Mucosa of rectum (tissue), 2 donors: ENCODE results near the gene CRAT.

ENCODE experiments used
- H3K27ac ChIP-seq, 2 donors: one replicate each; pipeline ENCODE4 v1.7.0; 2013; ENCODE audit warnings: inconsistent platforms in 2 of 2, low read depth in 2 of 2, low read length in 2 of 2
- H3K27me3 ChIP-seq, 2 donors: one replicate each; pipeline ENCODE4 v1.7.0; 2013; ENCODE audit warnings: low read length in 2 of 2; ENCODE audit not compliant: control insufficient read depth in 2 of 2, insufficient read depth in 2 of 2
- H3K36me3 ChIP-seq, 2 donors: one replicate each; pipeline ENCODE4 v1.7.0; 2013; ENCODE audit warnings: low read length in 2 of 2; ENCODE audit not compliant: control insufficient read depth in 2 of 2, insufficient read depth in 2 of 2
- H3K4me1 ChIP-seq, 2 donors: one replicate each; pipeline ENCODE4 v1.7.0; 2013; ENCODE audit warnings: low read length in 2 of 2, mild to moderate bottlenecking in 1 of 2; ENCODE audit not compliant: control insufficient read depth in 2 of 2, insufficient read depth in 2 of 2
- H3K4me3 ChIP-seq, 2 donors: one replicate each; pipeline ENCODE4 v1.7.0; 2013; ENCODE audit warnings: low read length in 2 of 2
- H3K9ac ChIP-seq, 2 donors: one replicate each; pipeline ENCODE4 v1.7.0; 2013; ENCODE audit warnings: low read length in 2 of 2, low read depth in 1 of 2, mild to moderate bottlenecking in 1 of 2
- H3K9me3 ChIP-seq, 2 donors: one replicate each; pipeline ENCODE4 v1.7.0; 2013; ENCODE audit warnings: low read length in 2 of 2; ENCODE audit not compliant: control insufficient read depth in 2 of 2
- donor health status: healthy.
- donor health status: Normal muscosa, but diverticular disease.

Gene CRAT

GRCh38 chr9:129111528-129112151, 1.0 kb upstream of the CRAT start:
- peaks cover 21 to 29% of the 10 kb centered on the region in 2 donors for H3K4me1 ChIP-seq

GRCh38 chr9:129109952-129110739, 447 bp downstream of the CRAT start:
- Histone ChIP-seq H3K36me3 (peaks cover 4 to 6% of the 10 kb centered on the region in 2 donors), H3K4me1 (peaks cover 21 to 29% of the 10 kb centered on the region in 2 donors), H3K4me3 (peak overlapping the region; percentile 74 to 76), H3K27ac (peak overlapping the region; percentile 77 to 100), H3K9ac (peak overlapping the region; percentile 60 to 81), H3K9me3 (no peaks in the 10 kb centered on the region), H3K27me3 (no peaks in the 10 kb centered on the region)

More at GRCh38 chr9:129111528-129112151, 1.0 kb upstream of the CRAT start:
- no peaks in the 10 kb centered on the region for H3K9me3 ChIP-seq
- peaks cover 4 to 6% of the 10 kb centered on the region in 2 donors for H3K36me3 ChIP-seq
- H3K27me3 ChIP-seq = no peaks in the 10 kb centered on the region
- peak overlapping the region; percentile 75 to 82 for H3K9ac ChIP-seq
- H3K27ac ChIP-seq = peak overlapping the region; percentile 97 to 100
- H3K4me3 ChIP-seq = peak overlapping the region; percentile 78 to 98

- Histone ChIP-seq H3K9ac (peak overlapping the region in 1 of 2 donors; percentile 42), H3K27ac (no peak overlapping the region), H3K9me3 (no peaks in the 10 kb centered on the region), H3K27me3 (no peaks in the 10 kb centered on the region), H3K36me3 (peaks cover 4 to 6% of the 10 kb centered on the region in 2 donors), H3K4me1 (peaks cover 21 to 29% of the 10 kb centered on the region in 2 donors), H3K4me3 (peak overlapping the region; percentile 20 to 46)
Measured at GRCh38 chr9:129109537-129109903, 1.1 kb downstream of the CRAT start.

- peak overlapping the region in 1 of 2 donors; percentile 42 for H3K9ac ChIP-seq
- H3K4me1 ChIP-seq = peaks cover 21 to 29% of the 10 kb centered on the region in 2 donors
- no peak overlapping the region for H3K27ac ChIP-seq
Measured at GRCh38 chr9:129108805-129109536, 1.6 kb downstream of the CRAT start.

GRCh38 chr9:129108083-129108804, 2.3 kb downstream of the CRAT start:
- Histone ChIP-seq H3K36me3 (peaks cover 4 to 6% of the 10 kb centered on the region in 2 donors), H3K9ac (no peak overlapping the region), H3K4me3 (no peak overlapping the region), H3K4me1 (peaks cover 21 to 30% of the 10 kb centered on the region in 2 donors), H3K27ac (no peak overlapping the region), H3K27me3 (no peaks in the 10 kb centered on the region), H3K9me3 (no peaks in the 10 kb centered on the region)

More at GRCh38 chr9:129108805-129109536, 1.6 kb downstream of the CRAT start:
- H3K36me3 ChIP-seq = peaks cover 4 to 6% of the 10 kb centered on the region in 2 donors
- no peaks in the 10 kb centered on the region for H3K9me3 ChIP-seq
- peak overlapping the region in 1 of 2 donors; percentile 46 for H3K4me3 ChIP-seq
- H3K27me3 ChIP-seq = no peaks in the 10 kb centered on the region

- H3K9ac ChIP-seq = no peak overlapping the region
- H3K27me3 ChIP-seq = no peaks in the 10 kb centered on the region
- H3K4me3 ChIP-seq = no peak overlapping the region
- H3K9me3 ChIP-seq = no peaks in the 10 kb centered on the region
- H3K4me1 ChIP-seq = peaks cover 24 to 36% of the 10 kb centered on the region in 2 donors
- H3K27ac ChIP-seq = no peak overlapping the region
- H3K36me3 ChIP-seq = peaks cover 4 to 6% of the 10 kb centered on the region in 2 donors
Measured at GRCh38 chr9:129107651-129108050, 2.9 kb downstream of the CRAT start.

- Histone ChIP-seq H3K36me3 (peaks cover 4 to 6% of the 10 kb centered on the region in 2 donors), H3K9ac (no peak overlapping the region), H3K9me3 (no peaks in the 10 kb centered on the region), H3K27me3 (no peaks in the 10 kb centered on the region), H3K4me3 (no peak overlapping the region), H3K4me1 (peaks cover 19 to 30% of the 10 kb centered on the region in 2 donors), H3K27ac (no peak overlapping the region)
Measured at GRCh38 chr9:129105857-129106694, 4.5 kb downstream of the CRAT start.

- Histone ChIP-seq H3K4me1 (peaks cover 11 to 18% of the 10 kb centered on the region in 2 donors), H3K27me3 (no peaks in the 10 kb centered on the region), H3K9me3 (no peaks in the 10 kb centered on the region), H3K27ac (no peak overlapping the region), H3K4me3 (no peak overlapping the region), H3K36me3 (peaks cover 4 to 6% of the 10 kb centered on the region in 2 donors), H3K9ac (no peak overlapping the region)
Measured at GRCh38 chr9:129104051-129104450, 6.5 kb downstream of the CRAT start.

- Histone ChIP-seq H3K4me1 (peaks cover 9 to 13% of the 10 kb centered on the region in 2 donors), H3K36me3 (peaks cover 4 to 6% of the 10 kb centered on the region in 2 donors), H3K27me3 (no peaks in the 10 kb centered on the region), H3K9me3 (no peaks in the 10 kb centered on the region), H3K4me3 (no peak overlapping the region), H3K27ac (no peak overlapping the region), H3K9ac (no peak overlapping the region)
Measured at GRCh38 chr9:129103595-129103965, 7.0 kb downstream of the CRAT start.
